GM21786 (cell line): ENCODE results near the gene ADO.

Experiments
- ATAC-seq: cut with Tn5 transposase; IDR thresholded peaks from one replicate; pipeline ENCODE4 v1.9.1; 2021; ENCODE audit not compliant: unreplicated experiment

Gene ADO

GRCh38 chr10:62792261-62792660, 12.3 kb upstream of the ADO start:
- ATAC-seq, result no peak

GRCh38 chr10:62794306-62794705, 10.2 kb upstream of the ADO start:
- no peak for ATAC-seq

- ATAC-seq, result no peak
Observed at GRCh38 chr10:62795100-62795499, 9.4 kb upstream of the ADO start.

- no peak for ATAC-seq
Observed at GRCh38 chr10:62795762-62796161, 8.8 kb upstream of the ADO start.

GRCh38 chr10:62796896-62797295, 7.6 kb upstream of the ADO start:
- ATAC-seq, result no peak

GRCh38 chr10:62801871-62802270, 2.6 kb upstream of the ADO start:
- ATAC-seq, result no peak

GRCh38 chr10:62803724-62804355, 680 bp upstream of the ADO start:
- no peak for ATAC-seq

GRCh38 chr10:62805231-62806099, 945 bp downstream of the ADO start:
- ATAC-seq, result peak; percentile 4

- ATAC-seq, result no peak
Observed at GRCh38 chr10:62806251-62806650, 1.7 kb downstream of the ADO start.

- ATAC-seq, result no peak
Observed at GRCh38 chr10:62810156-62810902, 5.8 kb downstream of the ADO start.

- ATAC-seq, result peak; percentile 33
Observed at GRCh38 chr10:62811159-62811875, 6.8 kb downstream of the ADO start.

GRCh38 chr10:62812672-62813439, 8.3 kb downstream of the ADO start:
- no peak for ATAC-seq

GRCh38 chr10:62813453-62813852, 8.9 kb downstream of the ADO start:
- no peak for ATAC-seq

GRCh38 chr10:62813981-62814380, 9.5 kb downstream of the ADO start:
- no peak for ATAC-seq

- ATAC-seq, result no peak
Observed at GRCh38 chr10:62814756-62815380, 10.3 kb downstream of the ADO start.

GRCh38 chr10:62815381-62816075, 11.0 kb downstream of the ADO start:
- no peak for ATAC-seq

GRCh38 chr10:62816076-62816330, 11.5 kb downstream of the ADO start:
- ATAC-seq, result no peak

- ATAC-seq, result peak; percentile 78
Observed at GRCh38 chr10:62816331-62817120, 12.0 kb downstream of the ADO start, which contains the start of gene EGR2. TSS of gene EGR2 (minus strand) at chr10:62816366. CDS start at chr10:62816029, 337 bp downstream.
